COLO829 (cell line): Measurements from ENCODE around the gene MAST1.
"Not testable (repeated sequence)": the region's sequence is repeated elsewhere in the genome, so short reads cannot be mapped to it uniquely, and the experiment has no call there.

ENCODE experiments used
- DNase-seq: peaks from one replicate; pipeline ENCODE4 v3.0.0; 2012; ENCODE audit warnings: low spot score

MAST1 gene

DNA sequence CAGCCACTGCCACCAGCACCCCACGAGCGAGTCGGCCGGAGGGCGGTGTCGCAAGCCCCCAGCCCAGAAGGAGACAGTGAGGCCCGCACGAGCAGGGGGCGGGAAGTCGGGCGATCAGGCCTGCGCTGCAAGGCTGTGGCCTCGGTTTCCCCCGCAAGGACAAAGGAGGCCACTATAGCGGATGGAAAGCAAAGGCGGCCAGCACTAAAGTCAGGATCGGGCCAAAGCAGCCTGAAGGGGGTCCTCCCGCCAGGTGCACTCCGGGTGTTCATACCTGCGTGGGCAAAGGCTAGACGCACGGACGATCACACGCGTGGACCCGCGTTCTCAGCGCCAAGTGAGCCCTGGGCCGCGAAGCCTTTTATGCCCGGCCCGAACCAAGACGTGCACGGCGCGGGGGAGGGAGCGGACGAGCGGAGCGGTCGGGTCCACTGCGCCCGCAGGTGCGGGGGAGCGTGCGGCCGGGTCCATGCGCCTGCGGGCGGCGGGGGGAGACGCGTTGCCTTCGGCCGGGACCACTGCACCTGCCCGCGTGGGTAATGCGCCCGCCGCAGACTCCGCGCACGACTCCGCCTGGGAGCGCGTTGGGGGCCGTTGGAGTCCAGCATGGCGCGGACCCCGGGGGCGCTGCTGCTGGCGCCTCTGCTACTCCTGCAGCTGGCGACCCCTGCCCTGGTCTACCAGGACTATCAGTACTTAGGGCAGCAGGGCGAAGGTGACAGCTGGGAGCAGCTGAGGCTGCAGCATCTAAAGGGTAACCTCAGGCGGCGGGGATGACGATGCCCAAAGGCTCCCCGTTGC is 36.6 kb upstream of the MAST1 start, which contains the start of the genes PRDX2 and THSD8:
PRDX2 (minus strand) TSS at position 335 of the 801 bp plus-strand sequence. CDS start 539 bp downstream, outside the sequence.
THSD8 (plus strand) TSS at position 604 of the 801 bp plus-strand sequence; CDS start at position 607, 3 bp downstream.
- DNase-seq: no peak

DNA sequence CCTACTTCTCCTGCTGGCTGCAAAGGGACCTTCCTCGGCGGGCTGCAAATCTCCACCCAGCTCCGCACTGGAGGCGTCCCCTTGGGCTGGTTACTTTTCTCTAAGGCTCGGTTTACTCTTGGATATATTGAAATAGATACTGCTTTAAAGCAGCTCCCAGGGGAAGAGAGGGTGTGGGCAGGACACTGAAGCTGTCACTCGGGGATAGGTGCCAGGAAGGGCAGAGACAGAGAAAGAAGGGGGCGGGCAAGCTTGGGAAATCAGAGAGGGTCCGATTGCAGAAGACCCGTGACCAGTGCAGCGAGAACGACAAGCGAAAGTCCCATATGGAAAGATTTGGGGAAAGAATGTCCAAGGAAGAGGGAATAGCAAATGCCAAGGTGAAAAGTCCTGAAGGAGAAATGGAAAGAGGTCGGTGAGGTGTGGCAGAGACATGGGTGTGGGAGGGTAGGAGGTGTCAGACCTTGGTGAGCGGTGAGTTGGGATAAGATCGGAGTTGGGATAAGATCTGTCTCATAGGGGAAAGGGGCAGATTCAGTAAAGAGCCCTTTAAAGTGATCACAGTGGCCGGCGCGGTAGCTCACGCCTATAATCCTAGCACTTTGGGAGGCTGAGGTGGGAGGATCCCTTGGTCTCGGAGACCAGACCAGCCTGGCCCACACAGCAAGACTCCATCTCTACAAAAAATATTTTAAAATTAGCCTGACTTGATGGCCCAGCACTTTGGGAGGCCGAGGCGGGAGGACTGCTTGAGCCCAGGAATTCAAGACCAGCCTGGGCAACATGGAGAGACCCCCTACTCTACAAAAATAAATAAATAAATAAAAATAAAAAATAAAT is 35.8 kb upstream of the MAST1 start:
- no peak for DNase-seq

DNA sequence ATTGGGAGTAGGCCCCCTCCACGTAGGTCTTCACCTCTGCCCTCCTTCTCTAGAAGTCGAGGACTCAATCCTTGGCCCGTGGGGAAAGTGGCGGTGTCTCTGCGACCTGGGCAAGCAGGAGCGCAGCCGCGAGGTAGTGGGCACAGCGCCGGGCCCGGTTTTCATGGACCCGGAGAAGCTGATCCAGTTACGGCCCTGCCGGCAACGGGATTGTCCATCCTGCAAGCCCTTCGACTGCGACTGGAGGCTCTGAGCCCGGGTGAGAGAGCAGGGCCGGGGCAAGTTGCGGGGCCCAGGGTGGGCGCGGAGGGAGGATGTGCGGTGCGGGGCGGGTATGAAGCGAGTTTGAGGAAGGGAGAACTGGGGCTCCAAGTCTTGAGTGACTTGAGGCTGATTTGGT is 34.3 kb upstream of the MAST1 start:
- DNase-seq: no peak

DNA sequence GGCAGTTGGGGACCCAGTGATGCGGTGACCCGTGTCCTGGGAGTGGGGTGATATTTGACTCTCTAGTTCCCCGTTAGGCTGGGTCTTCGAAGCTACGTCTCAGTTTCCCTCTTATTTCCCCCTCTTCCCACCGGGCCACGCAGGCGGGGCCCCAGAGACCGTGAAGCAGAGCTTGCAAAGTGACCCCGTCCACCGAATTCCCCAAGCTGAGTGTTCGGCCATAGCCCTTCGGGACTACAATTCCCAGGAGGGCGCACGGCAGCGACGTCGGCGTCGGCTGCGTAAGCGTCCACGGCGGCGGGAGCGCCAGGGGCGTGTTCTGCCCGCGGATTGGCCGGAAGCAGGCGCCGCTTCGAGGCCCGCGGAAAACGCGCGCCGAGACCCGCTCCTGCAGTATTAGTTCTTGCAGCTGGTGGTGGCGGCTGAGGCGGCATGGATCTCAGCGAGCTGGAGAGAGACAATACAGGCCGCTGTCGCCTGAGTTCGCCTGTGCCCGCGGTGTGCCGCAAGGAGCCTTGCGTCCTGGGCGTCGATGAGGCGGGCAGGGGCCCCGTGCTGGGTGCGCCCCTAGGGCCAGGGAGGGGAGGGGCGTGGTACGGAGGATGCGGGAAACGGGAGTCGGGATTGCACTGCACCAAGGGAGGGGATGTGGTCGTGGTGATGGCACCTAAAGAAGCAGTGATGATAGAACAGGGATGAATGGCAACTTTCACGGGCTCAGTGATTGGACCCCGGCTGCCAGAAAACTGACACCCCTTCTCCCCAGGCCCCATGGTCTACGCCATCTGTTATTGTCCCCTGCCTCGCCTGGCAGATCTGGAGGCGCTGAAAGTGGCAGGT is 31.9 kb upstream of the MAST1 start, which contains the start of gene RNASEH2A:
RNASEH2A (plus strand) TSS at position 343 of the 840 bp plus-strand sequence; CDS start at position 433, 90 bp downstream.
- peak; percentile 93 for DNase-seq

DNA sequence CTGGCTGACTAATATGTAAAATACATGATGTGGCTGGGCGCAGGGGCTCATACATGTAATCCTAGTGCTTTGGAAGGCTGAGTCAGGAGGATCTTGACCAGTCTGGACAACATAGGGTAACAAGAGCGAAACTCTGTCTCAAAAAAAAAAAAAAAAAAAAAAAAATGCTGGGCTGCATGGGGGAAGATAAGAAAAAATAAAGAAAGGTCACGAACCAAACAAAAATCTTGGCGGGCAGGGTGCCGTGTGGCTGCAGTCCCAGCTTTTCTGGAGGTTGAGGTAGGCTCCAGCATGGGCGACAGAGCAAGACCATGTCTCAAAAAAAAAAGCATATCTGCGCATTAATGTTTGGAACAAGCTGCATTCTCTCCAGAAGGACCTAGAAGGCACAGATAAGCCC is 23.2 kb upstream of the MAST1 start:
- no peak for DNase-seq

DNA sequence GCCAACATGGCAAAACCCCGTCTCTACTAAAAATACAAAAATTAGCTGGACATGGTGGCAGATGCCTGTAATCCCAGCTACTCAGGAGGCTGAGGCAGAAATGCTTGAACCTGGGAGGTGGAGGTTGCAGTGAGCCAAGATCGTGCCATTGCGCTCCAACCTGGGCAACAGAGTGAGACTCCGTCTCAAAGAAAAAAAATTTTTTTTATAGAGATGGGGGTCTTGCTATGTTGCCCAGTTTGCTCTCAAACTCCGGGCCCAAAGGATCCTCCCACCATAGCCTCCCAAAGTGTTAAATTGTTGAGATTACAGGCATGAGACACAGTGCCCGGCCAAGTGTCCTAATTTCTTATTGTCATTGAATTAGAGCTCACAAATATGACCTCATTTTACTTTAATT is 21.1 kb upstream of the MAST1 start:
- DNase-seq: not testable (repeated sequence)

DNA sequence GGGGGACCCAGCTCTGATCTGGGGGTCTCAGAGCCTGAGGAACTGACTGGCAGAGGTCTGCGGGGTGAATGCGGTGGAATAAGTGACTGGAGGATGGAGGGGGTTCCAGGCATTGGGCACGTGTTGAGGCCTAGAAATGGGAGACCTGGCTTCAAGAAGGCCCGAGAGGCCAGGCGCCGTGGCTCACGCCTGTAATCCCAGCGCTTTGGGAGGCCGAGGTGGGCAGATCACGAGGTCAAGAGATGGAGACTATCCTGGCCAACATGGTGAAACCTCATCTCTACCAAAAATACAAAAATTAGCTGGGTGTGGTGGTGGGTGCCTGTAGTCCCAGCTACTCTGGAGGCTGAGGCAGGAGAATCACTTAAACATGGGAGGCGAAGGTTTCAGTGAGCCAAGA is 20.5 kb upstream of the MAST1 start:
- DNase-seq: not testable (repeated sequence)

DNA sequence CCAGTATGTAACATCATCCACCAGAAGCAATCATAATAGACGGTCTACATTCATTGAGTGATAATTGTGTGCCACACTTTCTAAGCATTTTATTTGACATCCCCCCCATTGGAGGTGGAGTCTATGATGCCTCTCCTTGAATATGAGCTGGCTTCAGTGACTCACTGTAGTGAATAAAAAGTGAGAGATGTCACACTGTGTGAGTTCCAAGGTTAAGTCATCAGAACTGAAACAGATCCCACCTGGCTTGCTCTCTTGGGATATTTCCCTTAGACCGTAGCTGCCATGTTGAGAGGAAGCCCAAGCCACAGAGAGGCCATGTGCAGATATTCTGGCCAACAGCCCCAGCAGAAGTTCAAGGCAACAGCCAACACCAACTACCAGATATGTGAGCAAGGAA is 16.6 kb upstream of the MAST1 start:
- DNase-seq: no peak

DNA sequence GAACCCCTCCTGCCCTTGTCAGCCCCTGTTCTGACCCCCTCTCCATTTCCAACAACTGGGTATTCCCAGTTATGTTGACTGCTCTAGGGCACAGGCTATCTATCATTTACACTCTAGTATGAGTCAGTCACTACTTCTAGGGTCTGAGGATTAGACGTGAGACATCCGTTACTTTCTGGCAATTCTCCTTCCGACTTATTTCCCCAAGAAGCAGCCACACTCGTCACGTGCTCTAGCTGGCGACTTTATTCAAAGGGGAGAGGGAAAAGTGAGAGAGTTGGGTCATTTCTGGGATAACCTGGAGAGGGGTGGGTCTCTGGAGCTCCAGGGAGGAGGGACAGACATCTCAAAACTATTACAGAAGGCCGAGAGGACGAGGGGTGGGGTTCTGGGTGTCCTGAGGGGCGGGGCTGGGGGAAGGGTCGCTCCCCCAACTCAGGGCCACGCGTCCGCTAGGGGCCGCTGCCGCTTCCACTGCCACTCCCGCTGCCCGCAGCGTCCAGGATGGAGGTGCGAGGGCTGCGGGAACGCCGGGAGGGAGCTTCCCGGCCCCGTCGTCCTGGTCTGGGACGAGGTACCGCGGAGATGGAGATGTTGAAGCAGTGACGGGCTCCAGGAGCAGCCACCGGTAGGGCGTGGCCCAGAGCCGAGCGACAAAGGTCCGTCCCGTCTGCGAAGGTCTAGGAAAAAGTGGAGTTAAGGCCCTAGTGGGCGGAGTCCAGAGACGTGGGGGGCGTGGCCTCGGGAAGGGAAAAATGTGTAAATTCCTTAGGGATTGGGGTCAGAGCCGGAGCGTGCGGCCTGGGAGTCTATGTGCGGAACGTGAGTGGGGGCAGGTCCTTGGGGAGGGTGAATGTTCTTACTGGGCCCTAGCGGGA is 12.8 kb upstream of the MAST1 start:
- peak; percentile 77 for DNase-seq

DNA sequence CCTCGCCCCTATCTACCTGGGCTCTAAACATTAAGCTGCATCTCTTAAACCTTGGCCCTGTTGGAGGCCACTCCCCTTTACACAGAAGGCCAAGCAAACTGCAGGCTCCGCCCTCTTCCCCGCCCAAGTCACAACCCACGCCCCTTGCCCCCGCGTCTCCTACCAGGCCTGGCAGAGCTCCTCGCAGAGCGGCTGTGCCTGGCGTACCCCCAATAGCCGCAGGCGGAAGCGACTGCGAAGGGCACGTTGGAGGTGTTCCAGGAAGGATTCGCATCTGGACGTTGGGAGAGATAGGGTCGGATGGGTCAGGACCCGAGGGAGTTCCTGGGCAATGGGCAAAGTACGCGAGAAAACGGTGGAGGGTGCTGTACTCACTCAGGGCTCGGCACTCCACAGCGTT is 9.8 kb upstream of the MAST1 start:
- DNase-seq: peak; percentile 66

DNA sequence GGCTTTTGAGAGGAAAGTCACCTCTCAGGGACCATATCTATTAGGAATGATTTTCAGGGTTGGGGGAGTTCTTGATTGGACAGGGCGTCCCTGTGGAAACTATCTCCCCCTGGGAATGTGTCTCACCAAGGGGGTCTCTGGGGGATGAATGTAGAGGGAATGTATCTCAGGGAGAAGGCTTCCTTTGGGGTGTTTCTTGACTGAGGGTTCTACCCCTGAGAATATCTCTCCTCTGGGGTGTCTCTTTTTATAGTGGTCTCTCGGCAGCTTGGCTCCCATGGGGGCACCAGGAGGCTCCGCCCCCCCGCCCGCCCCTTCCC is 4.9 kb upstream of the MAST1 start:
- no peak for DNase-seq

DNA sequence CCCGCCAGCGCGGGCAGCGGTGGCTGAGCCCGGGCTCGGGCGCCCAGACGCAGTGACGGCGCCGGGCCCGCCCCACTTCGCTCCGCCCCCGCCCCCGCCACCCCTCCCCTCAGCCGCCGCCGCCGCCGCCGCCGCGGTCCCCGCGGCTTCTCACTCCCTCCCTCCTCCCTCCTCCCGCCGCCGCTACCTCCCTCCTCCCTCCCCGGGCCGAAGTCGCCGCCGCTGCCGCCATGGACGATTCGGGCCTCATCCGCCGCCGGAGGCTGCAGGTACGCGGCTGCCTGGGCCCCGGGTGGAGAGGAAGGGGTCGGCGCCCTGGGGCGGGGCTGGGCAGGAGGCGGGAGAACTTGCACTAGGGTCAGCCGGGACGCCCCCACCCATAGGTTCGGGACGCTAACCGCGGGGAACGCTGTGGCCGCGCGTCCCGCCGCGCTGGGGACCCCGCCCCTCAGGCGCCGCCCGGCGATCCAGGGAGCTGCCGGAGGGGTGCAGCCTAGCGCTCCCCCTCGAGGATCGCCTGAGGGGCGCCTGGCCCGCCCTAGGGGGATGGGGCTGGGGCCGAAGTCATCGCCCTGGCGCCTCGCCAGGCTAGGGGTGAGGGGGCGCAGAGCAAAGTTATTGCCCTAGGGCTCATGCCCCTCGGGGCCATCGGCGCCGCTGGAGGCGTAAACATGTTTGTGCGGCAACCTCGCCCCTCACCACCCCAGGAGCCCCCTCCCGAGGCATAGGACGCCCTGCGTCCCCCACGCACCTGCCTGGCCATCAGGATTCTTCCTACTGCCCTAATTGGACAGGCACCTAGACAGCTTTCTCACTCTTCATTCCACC is 4.4 kb upstream of the MAST1 start:
- no peak for DNase-seq

DNA sequence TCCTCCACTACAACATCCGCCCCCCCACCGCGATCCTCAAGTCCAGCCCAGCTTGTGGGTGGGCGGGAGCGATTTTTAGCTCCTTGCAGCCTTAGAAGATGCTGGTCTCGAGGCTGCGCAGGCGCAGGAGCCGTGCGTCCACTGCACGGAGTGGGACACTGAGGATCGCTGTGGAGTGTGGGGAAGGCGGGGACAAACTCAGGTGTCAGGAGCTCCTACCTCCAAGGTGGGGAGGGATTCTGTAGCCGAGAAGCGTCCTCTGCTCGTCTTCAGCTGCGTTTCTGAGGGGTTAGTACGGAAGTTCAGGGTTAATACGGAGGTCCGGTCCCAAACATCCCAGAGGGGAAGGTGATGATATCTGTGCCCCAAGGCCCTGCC is 3.8 kb upstream of the MAST1 start, which contains the start of gene RTBDN:
RTBDN (minus strand) TSS at position 14 of the 378 bp plus-strand sequence. CDS start 4,600 bp downstream, outside the sequence.
- no peak for DNase-seq

DNA sequence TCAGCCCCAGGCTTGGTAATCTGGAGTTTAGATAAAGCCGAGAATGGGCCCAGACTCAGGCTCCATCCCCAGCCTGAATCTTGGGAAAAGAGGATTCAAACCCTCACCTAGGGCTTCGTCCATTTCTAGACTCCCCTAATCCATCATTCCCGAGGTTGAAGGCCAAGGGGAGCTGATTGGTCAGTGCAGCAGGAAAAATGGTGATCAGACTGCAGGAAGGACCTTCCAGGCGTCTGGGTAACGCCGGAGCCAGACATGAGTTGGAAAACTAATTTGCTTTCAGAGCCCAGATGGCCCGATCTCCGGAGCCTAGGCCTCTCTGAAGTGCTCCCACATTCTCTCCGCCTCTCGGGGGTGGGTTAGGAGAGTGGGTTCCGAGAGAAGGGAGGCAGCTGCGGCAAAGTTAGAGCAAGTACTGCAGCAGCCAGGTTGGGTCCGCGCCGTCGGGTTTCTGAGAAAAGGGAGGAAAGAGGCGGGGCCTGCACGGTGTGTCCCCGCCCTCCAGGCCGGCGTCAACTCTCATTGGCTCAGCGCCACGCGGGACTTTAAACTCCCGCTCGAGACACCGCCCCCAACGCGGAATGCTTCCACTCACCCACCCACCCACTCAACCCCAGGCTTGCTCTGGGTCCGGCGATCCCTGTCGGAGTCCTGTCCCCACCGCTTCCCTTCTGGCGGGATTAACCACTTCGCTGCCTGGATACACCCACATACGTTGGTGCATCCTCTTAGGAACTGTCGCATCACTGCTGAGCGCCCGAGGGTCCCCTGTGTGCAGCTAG is 3.1 kb upstream of the MAST1 start:
- no peak for DNase-seq

DNA sequence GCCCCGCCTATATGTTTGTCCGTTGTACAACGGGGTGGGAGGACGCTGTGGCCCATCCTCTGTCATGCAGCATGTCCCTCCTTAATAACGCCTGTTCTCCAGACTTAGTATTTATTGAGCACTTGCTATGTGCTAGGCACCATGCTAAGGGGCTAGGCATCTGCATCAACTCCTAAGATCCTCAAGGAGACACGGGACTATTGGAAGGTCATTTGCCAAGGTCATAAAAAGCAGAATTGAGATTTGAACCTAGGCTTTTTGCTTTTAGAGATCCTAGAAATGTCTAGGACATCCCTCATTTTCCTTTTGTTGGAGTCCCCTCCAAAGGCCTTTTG is 1.8 kb upstream of the MAST1 start:
- no peak for DNase-seq

DNA sequence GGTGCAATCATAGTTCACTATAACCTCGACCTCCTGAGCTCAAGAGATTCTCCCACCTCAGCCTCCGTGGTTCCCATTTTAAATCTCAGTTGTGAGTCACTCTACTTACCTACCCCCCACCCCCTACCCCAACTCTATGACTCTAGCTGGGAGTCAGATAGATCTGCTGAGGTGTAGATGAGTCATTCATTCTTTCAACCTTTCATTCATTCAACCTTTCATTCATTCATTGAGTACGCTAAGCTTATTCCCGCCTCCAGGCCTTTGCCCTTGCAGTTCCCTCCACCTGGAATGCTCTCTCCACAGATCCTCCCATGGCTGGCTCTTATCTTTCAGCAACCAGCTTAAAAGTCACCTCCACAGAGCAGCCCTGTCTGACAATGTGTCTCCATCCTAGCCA is 1.1 kb upstream of the MAST1 start:
- DNase-seq: no peak

DNA sequence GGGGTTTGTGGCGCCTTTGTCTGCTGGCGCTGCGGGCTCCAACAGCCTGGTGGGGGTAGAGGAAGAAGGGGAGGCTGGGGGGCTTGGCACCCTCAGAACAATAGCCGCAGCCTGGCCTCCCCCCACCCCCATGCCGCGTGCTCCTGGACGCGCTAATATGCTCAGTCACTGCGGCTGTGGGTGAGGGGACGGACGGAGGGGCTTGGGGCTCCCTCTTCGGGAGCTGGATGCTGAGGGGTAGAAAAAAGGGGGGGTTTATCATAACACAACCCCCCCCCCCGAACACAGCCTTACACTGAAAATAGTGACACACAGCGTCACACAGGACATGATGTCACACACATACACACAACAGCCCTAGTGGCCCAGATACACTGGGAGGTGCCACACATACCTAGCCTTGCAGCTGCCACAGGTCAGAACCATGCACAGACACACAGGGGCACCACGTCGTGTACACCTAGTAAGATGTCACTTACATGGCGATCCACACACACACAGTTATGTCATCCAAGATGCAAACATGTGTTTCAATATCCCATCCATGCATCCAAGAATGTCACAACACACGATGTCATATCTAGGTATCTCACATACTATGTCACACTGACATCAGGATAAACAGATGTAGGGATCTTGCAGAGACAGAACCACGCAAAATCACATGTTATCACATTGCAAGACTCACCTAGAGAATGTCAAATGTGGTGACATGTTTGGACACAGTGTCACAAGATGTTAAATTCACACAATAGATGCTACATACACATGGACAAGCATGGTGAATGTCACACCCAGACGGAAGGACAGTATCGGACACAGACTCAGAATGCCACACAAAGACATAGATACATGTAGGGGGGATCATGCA is 806 bp downstream of the MAST1 start:
- DNase-seq: no peak
